ENCODE measurements around the gene KY. TPM values are rescaled to one million over a fixed set of nuclear protein-coding genes. Genes with fewer than 3 reads are reported as not detected.

Gene KY
- total RNA-seq, 3 donors from 2014 or later: 0.14 to 3.7 (median 0.14) TPM

- Histone ChIP-seq H3K36me3 (ENCODE audit: low read depth) (no peaks in the 10 kb centered on the region), H3K4me1 (ENCODE audit: low read depth) (no peaks in the 10 kb centered on the region), H3K9me3 (no peaks in the 10 kb centered on the region), H3K4me3 (no peak overlapping the region)
- no peak for TF ChIP-seq CTCF (IDR thresholded peaks at IDR 0.05)
- ATAC-seq (peak; percentile 78), DNase-seq (no peak)
- intact Hi-C loops (cut with DNase I, micrococcal nuclease): no loop called here
Observed at GRCh38 chr3:134563601-134564000, 87.2 kb downstream of the KY start.

- TF ChIP-seq CTCF (IDR thresholded peaks at IDR 0.05): no peak
- intact Hi-C loops (cut with DNase I, micrococcal nuclease): no loop called here
- H3K9me3 ChIP-seq: no peaks in the 10 kb centered on the region
- ATAC-seq (no peak), DNase-seq (no peak)
- no peaks in the 10 kb centered on the region for H3K36me3 ChIP-seq (ENCODE audit: low read depth)
- no peaks in the 10 kb centered on the region for H3K4me1 ChIP-seq (ENCODE audit: low read depth)
- no peak overlapping the region for H3K4me3 ChIP-seq
Observed at GRCh38 chr3:134562055-134562454, 88.8 kb downstream of the KY start.

- intact Hi-C loops (cut with DNase I, micrococcal nuclease): no loop called here
- Histone ChIP-seq H3K9me3 (no peaks in the 10 kb centered on the region), H3K36me3 (ENCODE audit: low read depth) (no peaks in the 10 kb centered on the region), H3K4me3 (no peak overlapping the region), H3K4me1 (ENCODE audit: low read depth) (no peaks in the 10 kb centered on the region)
- DNase-seq: no peak
- TF ChIP-seq CTCF (IDR thresholded peaks at IDR 0.05): no peak
- ATAC-seq: no peak
Observed at GRCh38 chr3:134559591-134559990, 91.2 kb downstream of the KY start.

Other genes starting within 250 kb of the KY start
- gene ANAPC13, start 165.0 kb downstream of the KY start, total RNA-seq: 10 to 100 TPM; 28.9 to 44.6 (median 36.4) TPM
- gene CEP63, start 165.0 kb downstream of the KY start, total RNA-seq: 10 to 100 TPM; 19.8 to 34.2 (median 19.8) TPM
- 1 to 10 TPM in 1 of 3 donors, under 1 TPM in 2; 0.31 to 6.9 (median 0.64) TPM for gene EPHB1, start 144.2 kb upstream of the KY start, total RNA-seq